ENCODE results near the gene SYCE1.

SYCE1 gene

GRCh38 chr10:133516057-133516456 is 49.3 kb downstream of the SYCE1 start:
- in situ Hi-C loops (cut with MboI; ENCODE audit: low sequenced_read_pairs) = no loop called here

DNA sequence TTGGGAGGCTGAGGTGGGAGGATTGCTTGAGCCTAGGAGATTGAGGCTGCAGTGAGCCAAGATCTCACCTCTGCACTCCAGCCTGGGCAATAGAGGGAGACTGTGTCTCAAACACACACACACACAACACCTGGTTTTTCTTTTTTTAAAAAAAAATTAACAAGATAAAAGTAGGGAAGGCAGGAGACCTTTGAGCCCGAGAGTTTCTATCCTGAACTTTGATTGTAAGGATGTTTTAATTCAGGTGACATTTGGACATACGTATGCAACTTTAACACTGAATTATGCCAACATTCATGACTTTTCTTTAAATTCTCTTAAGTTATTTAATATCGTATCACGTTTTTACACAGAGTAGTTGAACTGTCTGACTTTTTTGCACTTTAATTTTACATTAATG is 49.9 kb downstream of the SYCE1 start:
- in situ Hi-C loops (cut with MboI; ENCODE audit: low sequenced_read_pairs) = no loop called here

- in situ Hi-C loops (cut with MboI; ENCODE audit: low sequenced_read_pairs) = no loop called here
Measured at GRCh38 chr10:133511907-133512528, 53.4 kb downstream of the SYCE1 start.

GRCh38 chr10:133511408-133511807 is 54.0 kb downstream of the SYCE1 start:
- in situ Hi-C loops (cut with MboI; ENCODE audit: low sequenced_read_pairs) = no loop called here

- in situ Hi-C loops (cut with MboI; ENCODE audit: low sequenced_read_pairs) = no loop called here
Measured at GRCh38 chr10:133509700-133510099, 55.7 kb downstream of the SYCE1 start.
